DOHH2 (cell line): ENCODE data around the gene PKP4.

Experiments used
- H3F3A ChIP-seq: fragments of 200-600 bp; sonication (generic), shearing (Covaris generic); 2 replicates; pipeline ENCODE4 v1.6.0; 2016; ENCODE audit warnings: antibody characterized with exemption, mild to moderate bottlenecking; ENCODE audit not compliant: control insufficient read depth, insufficient read depth
- H3K27ac ChIP-seq: fragments of 200-600 bp; sonication (generic); 2 replicates; pipeline ENCODE4 v1.5.1; 2014; ENCODE audit warnings: low read depth, mild to moderate bottlenecking, low read length, moderate library complexity
- H3K27me3 ChIP-seq: fragments of 200-600 bp; sonication (generic); 2 replicates; pipeline ENCODE4 v1.6.1; 2014; ENCODE audit warnings: mild to moderate bottlenecking, low read length, mixed read lengths; ENCODE audit not compliant: control insufficient read depth
- H3K36me3 ChIP-seq: fragments of 200-600 bp; sonication (generic); 2 replicates; pipeline ENCODE4 v1.6.1; 2014; ENCODE audit warnings: mild to moderate bottlenecking, low read length, moderate library complexity, mixed read lengths; ENCODE audit not compliant: control insufficient read depth
- H3K4me1 ChIP-seq: fragments of 200-600 bp; sonication (generic); 2 replicates; pipeline ENCODE4 v1.6.1; 2014; ENCODE audit warnings: mild to moderate bottlenecking, low read length, mixed read lengths; ENCODE audit not compliant: control insufficient read depth
- H3K4me2 ChIP-seq: fragments of 200-600 bp; sonication (generic); 2 replicates; pipeline ENCODE4 v1.6.0; 2014; ENCODE audit warnings: mild to moderate bottlenecking, low read length, moderate library complexity
- H3K4me3 ChIP-seq: fragments of 200-600 bp; sonication (generic); 2 replicates; pipeline ENCODE4 v1.5.1; 2014; ENCODE audit warnings: mild to moderate bottlenecking, low read length, mixed read lengths
- H3K79me2 ChIP-seq: fragments of 200-600 bp; sonication (generic); 2 replicates; pipeline ENCODE4 v1.6.1; 2014; ENCODE audit warnings: mild to moderate bottlenecking, low read length, mixed read lengths; ENCODE audit not compliant: control insufficient read depth
- H3K9me2 ChIP-seq: fragments of 200-600 bp; sonication (generic); replicated peaks from 2 replicates; pipeline ENCODE4 v1.6.1; 2014; ENCODE audit warnings: mild to moderate bottlenecking, low read length, mixed read lengths; ENCODE audit not compliant: control insufficient read depth
- H3K9me3 ChIP-seq: fragments of 200-600 bp; sonication (generic); 2 replicates; pipeline ENCODE4 v1.6.1; 2014; ENCODE audit warnings: antibody characterized with exemption, low read length, mixed read lengths; ENCODE audit not compliant: control insufficient read depth, insufficient read depth
- H4K20me1 ChIP-seq: fragments of 200-600 bp; sonication (generic); 2 replicates; pipeline ENCODE4 v1.6.0; 2014; ENCODE audit warnings: low read depth, mild to moderate bottlenecking, antibody characterized with exemption, low read length, moderate library complexity; ENCODE audit not compliant: control insufficient read depth, insufficient read depth
- EZH2phosphoT487 ChIP-seq: fragments of 200-600 bp; sonication (generic); IDR thresholded peaks from 2 replicates; pipeline ENCODE4 v1.6.1; 2017; ENCODE audit warnings: borderline replicate concordance, mild to moderate bottlenecking, antibody characterized with exemption, low read length, moderate library complexity, mixed read lengths
- TF ChIP-seq, protein P1 (sequence below): fragments of 200-600 bp; sonication (generic); IDR thresholded peaks from one replicate; pipeline ENCODE4 v1.5.1; 2014; ENCODE audit warnings: antibody characterized with exemption, mild to moderate bottlenecking, low read depth, low read length; ENCODE audit not compliant: poor library complexity, severe bottlenecking

Gene PKP4

DNA sequence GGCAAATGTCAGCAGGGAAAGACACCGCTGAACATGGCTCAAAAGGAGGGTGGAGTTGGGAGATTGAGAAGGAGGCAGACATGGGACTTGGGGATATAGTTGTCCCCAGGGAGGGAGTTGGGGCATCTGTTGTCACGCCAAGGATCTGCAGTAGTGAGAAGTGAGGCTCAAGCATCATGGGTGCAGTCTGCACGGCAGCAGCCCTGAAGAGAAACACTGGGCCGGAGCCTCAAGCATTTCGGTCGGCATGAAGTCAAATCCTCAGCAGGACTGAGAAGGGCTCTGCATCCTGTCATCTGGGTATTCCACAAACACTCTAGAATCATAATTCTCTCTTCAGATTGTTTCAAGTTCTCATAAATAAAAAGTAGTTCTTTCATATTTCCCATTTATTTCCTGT, 205.7 kb downstream of the PKP4 start:
- Histone ChIP-seq H3K36me3 (peaks cover 33% of the 10 kb centered on the region), H3K9me3 (no peaks in the 10 kb centered on the region), H3F3A (no peaks in the 10 kb centered on the region), H3K9me2 (no peaks in the 10 kb centered on the region), H4K20me1 (no peaks in the 10 kb centered on the region), H3K4me2 (no peak overlapping the region), H3K27ac (no peak overlapping the region), H3K27me3 (no peaks in the 10 kb centered on the region), H3K79me2 (no peaks in the 10 kb centered on the region), H3K4me1 (peaks cover 3% of the 10 kb centered on the region; the same call in 1 of the 2 replicates), H3K4me3 (no peak overlapping the region)
- no peak for TF ChIP-seq EZH2phosphoT487
- TF ChIP-seq, protein P1, sequence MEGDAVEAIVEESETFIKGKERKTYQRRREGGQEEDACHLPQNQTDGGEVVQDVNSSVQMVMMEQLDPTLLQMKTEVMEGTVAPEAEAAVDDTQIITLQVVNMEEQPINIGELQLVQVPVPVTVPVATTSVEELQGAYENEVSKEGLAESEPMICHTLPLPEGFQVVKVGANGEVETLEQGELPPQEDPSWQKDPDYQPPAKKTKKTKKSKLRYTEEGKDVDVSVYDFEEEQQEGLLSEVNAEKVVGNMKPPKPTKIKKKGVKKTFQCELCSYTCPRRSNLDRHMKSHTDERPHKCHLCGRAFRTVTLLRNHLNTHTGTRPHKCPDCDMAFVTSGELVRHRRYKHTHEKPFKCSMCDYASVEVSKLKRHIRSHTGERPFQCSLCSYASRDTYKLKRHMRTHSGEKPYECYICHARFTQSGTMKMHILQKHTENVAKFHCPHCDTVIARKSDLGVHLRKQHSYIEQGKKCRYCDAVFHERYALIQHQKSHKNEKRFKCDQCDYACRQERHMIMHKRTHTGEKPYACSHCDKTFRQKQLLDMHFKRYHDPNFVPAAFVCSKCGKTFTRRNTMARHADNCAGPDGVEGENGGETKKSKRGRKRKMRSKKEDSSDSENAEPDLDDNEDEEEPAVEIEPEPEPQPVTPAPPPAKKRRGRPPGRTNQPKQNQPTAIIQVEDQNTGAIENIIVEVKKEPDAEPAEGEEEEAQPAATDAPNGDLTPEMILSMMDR, result no peak

DNA sequence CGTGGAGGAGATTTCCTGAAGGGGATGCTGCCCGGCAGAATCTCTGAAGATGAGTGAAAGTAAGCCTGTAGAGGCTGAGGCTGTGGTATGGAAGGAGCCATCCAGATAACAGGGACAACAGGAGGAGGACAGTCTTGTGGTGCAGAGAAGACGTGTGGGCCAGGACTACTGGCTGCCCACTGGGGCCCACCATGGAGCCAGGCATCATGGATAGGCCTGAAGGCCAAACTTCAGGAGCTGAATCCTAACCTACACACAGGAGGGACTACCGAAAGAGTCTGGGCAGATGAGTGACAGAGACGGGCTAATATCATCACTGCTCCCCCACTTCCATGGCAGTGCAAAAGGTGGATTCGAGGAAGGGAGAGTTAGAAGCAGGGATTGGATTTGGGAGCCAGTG, 207.0 kb downstream of the PKP4 start:
- Histone ChIP-seq H3K4me1 (peaks cover 3% of the 10 kb centered on the region; the same call in 1 of the 2 replicates), H3K79me2 (no peaks in the 10 kb centered on the region), H3K9me2 (no peaks in the 10 kb centered on the region), H3K4me3 (no peak overlapping the region), H3K36me3 (peaks cover 39% of the 10 kb centered on the region), H3K27me3 (no peaks in the 10 kb centered on the region), H3F3A (no peaks in the 10 kb centered on the region), H3K4me2 (no peak overlapping the region), H3K9me3 (no peaks in the 10 kb centered on the region), H3K27ac (no peak overlapping the region), H4K20me1 (no peaks in the 10 kb centered on the region)
- TF ChIP-seq, protein P1, result no peak
- TF ChIP-seq EZH2phosphoT487, result no peak

DNA sequence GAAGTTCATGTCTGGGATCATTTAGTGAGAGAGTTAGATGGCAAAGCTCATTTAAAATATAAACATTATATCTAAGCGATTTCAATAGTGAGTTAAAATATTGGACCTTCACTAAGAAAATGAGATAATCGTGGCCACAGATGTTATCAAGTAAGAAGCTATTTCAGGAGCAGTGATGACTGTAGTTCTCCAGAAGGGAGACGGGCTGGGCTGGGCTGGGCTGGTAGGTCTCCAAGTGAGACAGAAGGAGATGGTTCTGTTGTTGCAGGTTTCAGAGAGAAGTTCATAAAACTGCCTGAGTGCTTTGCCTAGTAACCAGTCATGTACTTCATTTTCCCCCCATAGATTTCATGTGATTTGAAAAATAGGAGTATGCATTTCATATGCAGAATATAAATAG, 208.2 kb downstream of the PKP4 start:
- Histone ChIP-seq H3K9me3 (no peaks in the 10 kb centered on the region), H3K9me2 (no peaks in the 10 kb centered on the region), H3K4me3 (no peak overlapping the region), H4K20me1 (no peaks in the 10 kb centered on the region), H3K27ac (no peak overlapping the region), H3F3A (no peaks in the 10 kb centered on the region), H3K27me3 (no peaks in the 10 kb centered on the region), H3K79me2 (no peaks in the 10 kb centered on the region), H3K4me2 (no peak overlapping the region), H3K36me3 (peaks cover 45% of the 10 kb centered on the region), H3K4me1 (peaks cover 3% of the 10 kb centered on the region; the same call in 1 of the 2 replicates)
- no peak for TF ChIP-seq EZH2phosphoT487
- TF ChIP-seq, protein P1, result no peak
